Thoracic aorta (tissue), 2 donors: ENCODE measurements around the gene SCAI. TPM values are rescaled to one million over a fixed set of nuclear protein-coding genes. Genes with fewer than 3 reads are reported as not detected.

ENCODE experiments used
- ATAC-seq: fragments of 150-250 bp; one replicate; pipeline ENCODE4 v1.8.0; 2017; ENCODE audit warnings: low read depth; ENCODE audit not compliant: insufficient number of reproducible peaks, low FRiP score
- DNase-seq: peaks from one replicate; pipeline ENCODE4 v3.0.0-alpha.2; 2020; ENCODE audit warnings: low spot score
- H3K27ac ChIP-seq, 2 donors: fragments of 200-600 bp; sonication (generic); 1 replicate in 1 of 2; 2 replicates in 1 of 2; pipeline ENCODE4 v1.5.1; 2016; ENCODE audit warnings: mild to moderate bottlenecking in 2 of 2, moderate library complexity in 2 of 2
- H3K27me3 ChIP-seq: fragments of 200-600 bp; sonication (generic); replicated peaks from 2 replicates; pipeline ENCODE4 v1.6.0; 2016; ENCODE audit warnings: mild to moderate bottlenecking; ENCODE audit not compliant: insufficient read depth
- H3K36me3 ChIP-seq: fragments of 200-600 bp; sonication (generic); one replicate; pipeline ENCODE4 v1.5.1; 2016
- H3K4me1 ChIP-seq, 2 donors: fragments of 200-600 bp; sonication (generic); 1 replicate in 1 of 2; 2 replicates in 1 of 2; pipeline versions ENCODE4 v1.5.1 to v1.6.0; 2016; ENCODE audit warnings: low read depth in 2 of 2, mild to moderate bottlenecking in 1 of 2; ENCODE audit not compliant: control insufficient read depth in 1 of 2
- H3K4me3 ChIP-seq: fragments of 200-600 bp; sonication (generic); 2 replicates; pipeline ENCODE4 v1.5.1; 2016; ENCODE audit warnings: mild to moderate bottlenecking
- H3K9me3 ChIP-seq: fragments of 200-600 bp; sonication (generic); 2 replicates; pipeline ENCODE4 v1.5.1; 2016
- CTCF ChIP-seq: fragments of 200-600 bp; sonication (generic); IDR thresholded peaks from one replicate; pipeline ENCODE4 v1.5.1; 2019; ENCODE audit warnings: antibody characterized with exemption
- total RNA-seq, 2 donors: library from RNA; depleted of rRNA; stranded (reverse); fragments of >200 nt; gene quantifications; one replicate each; pipeline versions ENCODE4 v1.1.0 to v1.2.3, GENCODE V29; 2016

Gene SCAI
- total RNA-seq, 2 donors from 2014 or later, result 5.1 to 12.4 TPM

GRCh38 chr9:124950050-124950718 is 193.1 kb downstream of the SCAI start:
- H3K27ac ChIP-seq, result no peak overlapping the region
- no peak overlapping the region for H3K4me3 ChIP-seq
- H3K27me3 ChIP-seq, result no peaks in the 10 kb centered on the region
- H3K36me3 ChIP-seq, result no peaks in the 10 kb centered on the region
- ATAC-seq (no peak), DNase-seq (no peak)
- no peaks in the 10 kb centered on the region for H3K4me1 ChIP-seq
- TF ChIP-seq CTCF, result no peak
- no peaks in the 10 kb centered on the region for H3K9me3 ChIP-seq

- Histone ChIP-seq H3K27me3 (no peaks in the 10 kb centered on the region), H3K9me3 (no peaks in the 10 kb centered on the region), H3K4me1 (no peaks in the 10 kb centered on the region), H3K36me3 (no peaks in the 10 kb centered on the region), H3K27ac (no peak overlapping the region), H3K4me3 (no peak overlapping the region)
- DNase-seq (no peak), ATAC-seq (no peak)
- no peak for TF ChIP-seq CTCF
Observed at GRCh38 chr9:124949387-124949786, 193.9 kb downstream of the SCAI start.

GRCh38 chr9:124947727-124948391 is 195.5 kb downstream of the SCAI start:
- ATAC-seq (no peak), DNase-seq (no peak)
- no peaks in the 10 kb centered on the region for H3K4me1 ChIP-seq
- H3K36me3 ChIP-seq, result no peaks in the 10 kb centered on the region
- H3K4me3 ChIP-seq, result no peak overlapping the region
- H3K27me3 ChIP-seq, result no peaks in the 10 kb centered on the region
- no peak overlapping the region for H3K27ac ChIP-seq
- TF ChIP-seq CTCF, result no peak
- no peaks in the 10 kb centered on the region for H3K9me3 ChIP-seq

DNA sequence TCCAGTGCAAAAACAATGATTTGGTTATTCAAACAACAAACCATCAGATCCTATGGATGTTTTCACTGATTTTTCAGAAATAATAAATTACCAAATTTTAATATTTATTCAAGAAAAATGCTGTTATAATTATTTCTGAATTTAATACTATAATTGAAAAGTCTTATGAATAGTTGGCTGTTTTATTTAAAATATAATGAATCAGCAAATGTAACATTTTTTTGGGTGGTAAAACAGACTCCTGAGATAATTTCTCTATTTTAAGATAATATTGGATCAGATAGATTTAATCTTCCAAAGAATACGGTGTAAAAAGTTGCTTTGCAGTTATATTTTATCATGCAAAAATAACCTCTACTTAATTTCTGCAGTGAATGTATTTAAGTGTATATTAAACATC is 197.2 kb downstream of the SCAI start:
- no peak for DNase-seq
- Histone ChIP-seq H3K27me3 (no peaks in the 10 kb centered on the region), H3K36me3 (no peaks in the 10 kb centered on the region), H3K27ac (no peak overlapping the region), H3K4me3 (no peak overlapping the region), H3K9me3 (no peaks in the 10 kb centered on the region), H3K4me1 (peaks cover 6 to 7% of the 10 kb centered on the region in 2 donors)
- no peak for ATAC-seq
- no peak for TF ChIP-seq CTCF

GRCh38 chr9:124941679-124942561 is 201.4 kb downstream of the SCAI start:
- no peak for DNase-seq
- peak; percentile 3 for ATAC-seq
- Histone ChIP-seq H3K27me3 (no peaks in the 10 kb centered on the region), H3K4me1 (peaks cover 10 to 13% of the 10 kb centered on the region in 2 donors), H3K4me3 (peak overlapping the region; percentile 81), H3K27ac (peak overlapping the region; percentile 84 to 98), H3K36me3 (no peaks in the 10 kb centered on the region), H3K9me3 (no peaks in the 10 kb centered on the region)
- no peak for TF ChIP-seq CTCF
